Hepatocyte (in vitro differentiated cells): ENCODE data around the gene BTN2A1. TPM values are rescaled to one million over a fixed set of nuclear protein-coding genes. Genes with fewer than 3 reads are reported as not detected.

Experiments used
- DNase-seq: peaks from one replicate; pipeline ENCODE4 v3.0.0-alpha.2; 2016; ENCODE audit warnings: low spot score
- H2AFZ ChIP-seq: fragments of 200-600 bp; sonication (generic); 2 replicates; pipeline ENCODE4 v1.6.0; 2016; ENCODE audit warnings: antibody characterized with exemption, mild to moderate bottlenecking
- H3K27ac ChIP-seq: fragments of 200-600 bp; sonication (generic); 2 replicates; pipeline ENCODE4 v1.5.1; 2016; ENCODE audit warnings: mild to moderate bottlenecking
- H3K27me3 ChIP-seq: fragments of 200-600 bp; sonication (generic); 2 replicates; pipeline ENCODE4 v1.6.1; 2016
- H3K36me3 ChIP-seq: fragments of 200-600 bp; sonication (generic); replicated peaks from 2 replicates; pipeline ENCODE4 v1.5.1; 2016; ENCODE audit warnings: low read depth; ENCODE audit not compliant: insufficient read depth
- H3K4me1 ChIP-seq: fragments of 200-600 bp; sonication (generic); 2 replicates; pipeline ENCODE4 v1.5.1; 2016; ENCODE audit warnings: mild to moderate bottlenecking, moderate library complexity; ENCODE audit not compliant: insufficient read depth
- H3K4me2 ChIP-seq: fragments of 200-600 bp; sonication (generic); 2 replicates; pipeline ENCODE4 v1.6.0; 2016
- H3K4me3 ChIP-seq: fragments of 200-600 bp; sonication (generic); 2 replicates; pipeline ENCODE4 v1.5.1; 2016; ENCODE audit warnings: mild to moderate bottlenecking
- H3K79me2 ChIP-seq: fragments of 200-600 bp; sonication (generic); 2 replicates; pipeline ENCODE4 v1.6.0; 2017; ENCODE audit warnings: mild to moderate bottlenecking
- H3K9me2 ChIP-seq: fragments of 200-600 bp; sonication (generic); replicated peaks from 2 replicates; pipeline ENCODE4 v1.6.0; 2017; ENCODE audit warnings: mild to moderate bottlenecking; ENCODE audit not compliant: insufficient read depth
- H3K9me3 ChIP-seq: fragments of 200-600 bp; sonication (generic); 2 replicates; pipeline ENCODE4 v1.5.1; 2016; ENCODE audit warnings: low read depth, mild to moderate bottlenecking
- H4K20me1 ChIP-seq: fragments of 200-600 bp; sonication (generic); 2 replicates; pipeline ENCODE4 v1.6.0; 2016; ENCODE audit warnings: mild to moderate bottlenecking; ENCODE audit not compliant: insufficient read depth, poor library complexity, severe bottlenecking
- EZH2 ChIP-seq: fragments of 200-600 bp; sonication (generic); IDR thresholded peaks from 2 replicates; pipeline ENCODE4 v1.6.1; 2016; ENCODE audit warnings: antibody characterized with exemption, mild to moderate bottlenecking, borderline replicate concordance
- EZH2phosphoT487 ChIP-seq: fragments of 200-600 bp; sonication (generic); IDR thresholded peaks from one replicate; pipeline ENCODE4 v1.6.1; 2018; ENCODE audit warnings: antibody characterized with exemption, mild to moderate bottlenecking, low read depth, moderate library complexity; ENCODE audit not compliant: unreplicated experiment, severe bottlenecking
- WGBS: methylation state at CpG from one replicate; pipeline ENCODE4 v1.1.6; 2016; ENCODE audit warnings: low lambda C conversion rate; ENCODE audit errors: missing lambda C conversion rate; 5-methylcytosine and 5-hydroxymethylcytosine counted together
- polyA plus RNA-seq: library from polyadenylated mRNA; unstranded; fragments of >200 nt; fragmentation: Nextera tagmentation; extraction: Ambion mirVana; gene quantifications from 2 replicates; pipeline ENCODE4 v1.2.1, GENCODE V29; 2016
- total RNA-seq: library from RNA; depleted of rRNA; stranded (reverse); fragments of >200 nt; gene quantifications from 2 replicates; pipeline ENCODE4 v1.2.3, GENCODE V29; 2014
- TF ChIP-seq, protein P1 (sequence below): fragments of 200-600 bp; sonication (generic); IDR thresholded peaks from 2 replicates; pipeline ENCODE4 v1.5.1; 2016; ENCODE audit warnings: antibody characterized with exemption, mild to moderate bottlenecking; ENCODE audit not compliant: poor library complexity

Gene BTN2A1
- total and polyA plus RNA-seq, 2 experiments from 2014 or later, result 14.9 to 21.4 TPM

DNA sequence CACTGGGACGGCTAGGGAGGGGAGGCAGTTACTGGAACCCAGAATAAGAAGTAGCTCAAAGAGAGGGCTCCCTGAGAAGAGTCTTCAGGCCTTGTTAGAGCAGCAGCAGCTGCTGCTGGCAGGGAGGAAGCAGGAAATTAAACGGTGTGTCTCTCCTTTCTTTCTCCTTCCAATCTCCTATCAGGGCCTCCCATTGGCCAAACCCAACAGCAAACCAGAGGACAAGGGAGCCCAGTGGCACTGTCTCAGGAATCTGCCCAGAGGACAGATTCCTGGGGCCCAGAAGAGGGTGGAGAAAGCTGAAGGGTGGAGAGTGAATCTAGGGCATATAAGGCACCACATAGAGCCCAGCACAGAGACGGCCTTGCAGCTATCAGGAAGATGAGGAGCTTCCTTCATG lies 45.5 kb upstream of the BTN2A1 start:
- Histone ChIP-seq H3K4me3 (no peak overlapping the region), H3K79me2 (no peaks in the 10 kb centered on the region), H3K9me3 (no peaks in the 10 kb centered on the region), H3K36me3 (no peaks in the 10 kb centered on the region), H3K9me2 (no peaks in the 10 kb centered on the region), H3K4me1 (no peaks in the 10 kb centered on the region), H3K27ac (no peak overlapping the region), H2AFZ (no peak overlapping the region), H3K4me2 (no peak overlapping the region), H4K20me1 (no peaks in the 10 kb centered on the region), H3K27me3 (no peaks in the 10 kb centered on the region)
- 66% methylated on average over 3 of the region's 3 CpGs for WGBS
- DNase-seq, result no peak
- TF ChIP-seq EZH2phosphoT487 (no peak), EZH2 (no peak)
- TF ChIP-seq, protein P1, sequence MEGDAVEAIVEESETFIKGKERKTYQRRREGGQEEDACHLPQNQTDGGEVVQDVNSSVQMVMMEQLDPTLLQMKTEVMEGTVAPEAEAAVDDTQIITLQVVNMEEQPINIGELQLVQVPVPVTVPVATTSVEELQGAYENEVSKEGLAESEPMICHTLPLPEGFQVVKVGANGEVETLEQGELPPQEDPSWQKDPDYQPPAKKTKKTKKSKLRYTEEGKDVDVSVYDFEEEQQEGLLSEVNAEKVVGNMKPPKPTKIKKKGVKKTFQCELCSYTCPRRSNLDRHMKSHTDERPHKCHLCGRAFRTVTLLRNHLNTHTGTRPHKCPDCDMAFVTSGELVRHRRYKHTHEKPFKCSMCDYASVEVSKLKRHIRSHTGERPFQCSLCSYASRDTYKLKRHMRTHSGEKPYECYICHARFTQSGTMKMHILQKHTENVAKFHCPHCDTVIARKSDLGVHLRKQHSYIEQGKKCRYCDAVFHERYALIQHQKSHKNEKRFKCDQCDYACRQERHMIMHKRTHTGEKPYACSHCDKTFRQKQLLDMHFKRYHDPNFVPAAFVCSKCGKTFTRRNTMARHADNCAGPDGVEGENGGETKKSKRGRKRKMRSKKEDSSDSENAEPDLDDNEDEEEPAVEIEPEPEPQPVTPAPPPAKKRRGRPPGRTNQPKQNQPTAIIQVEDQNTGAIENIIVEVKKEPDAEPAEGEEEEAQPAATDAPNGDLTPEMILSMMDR, result no peak

- Histone ChIP-seq H3K4me1 (no peaks in the 10 kb centered on the region), H3K79me2 (no peaks in the 10 kb centered on the region), H3K9me2 (no peaks in the 10 kb centered on the region), H3K27me3 (no peaks in the 10 kb centered on the region), H3K9me3 (no peaks in the 10 kb centered on the region), H3K4me3 (no peak overlapping the region), H3K4me2 (no peak overlapping the region), H2AFZ (no peak overlapping the region), H3K36me3 (no peaks in the 10 kb centered on the region), H4K20me1 (no peaks in the 10 kb centered on the region), H3K27ac (no peak overlapping the region)
- 93% methylated on average over 4 of the region's 4 CpGs for WGBS
- TF ChIP-seq, protein P1, result no peak
- TF ChIP-seq EZH2phosphoT487 (no peak), EZH2 (no peak)
- DNase-seq, result no peak
Measured at GRCh38 chr6:26412954-26413353, 44.8 kb upstream of the BTN2A1 start.

- TF ChIP-seq EZH2 (no peak), EZH2phosphoT487 (no peak)
- TF ChIP-seq, protein P1, result no peak
- no peaks in the 10 kb centered on the region for H3K4me1 ChIP-seq
- no peak for DNase-seq
- no peaks in the 10 kb centered on the region for H3K36me3 ChIP-seq
- H3K9me3 ChIP-seq, result no peaks in the 10 kb centered on the region
- no peaks in the 10 kb centered on the region for H3K9me2 ChIP-seq
- H3K27ac ChIP-seq, result no peak overlapping the region
- WGBS, result 78% methylated on average over 3 of the region's 3 CpGs
- H3K27me3 ChIP-seq, result no peaks in the 10 kb centered on the region
- H3K4me2 ChIP-seq, result no peak overlapping the region
- H2AFZ ChIP-seq, result no peak overlapping the region
- H3K4me3 ChIP-seq, result no peak overlapping the region
- H4K20me1 ChIP-seq, result no peaks in the 10 kb centered on the region
- no peaks in the 10 kb centered on the region for H3K79me2 ChIP-seq
Measured at GRCh38 chr6:26414281-26414680, 43.5 kb upstream of the BTN2A1 start.

GRCh38 chr6:26415036-26415614 lies 42.6 kb upstream of the BTN2A1 start:
- Histone ChIP-seq H3K36me3 (no peaks in the 10 kb centered on the region), H3K4me1 (no peaks in the 10 kb centered on the region), H3K27me3 (no peaks in the 10 kb centered on the region), H3K9me2 (no peaks in the 10 kb centered on the region), H2AFZ (no peak overlapping the region), H3K9me3 (no peaks in the 10 kb centered on the region), H3K27ac (peak overlapping the region; percentile 1), H3K4me3 (no peak overlapping the region), H3K4me2 (no peak overlapping the region), H3K79me2 (no peaks in the 10 kb centered on the region), H4K20me1 (no peaks in the 10 kb centered on the region)
- TF ChIP-seq, protein P1, result no peak
- no peak for TF ChIP-seq EZH2phosphoT487
- TF ChIP-seq EZH2, result no peak
- 86% methylated on average over 1 of the region's 1 CpG for WGBS
- no peak for DNase-seq
